ENCODE measurements around the gene GULP1. TPM values are rescaled to one million over a fixed set of nuclear protein-coding genes. Genes with fewer than 3 reads are reported as not detected.

The GULP1 gene
- total RNA-seq, 1 experiment from 2014 or later, result 76.0 TPM

GRCh38 chr2:188309364-188309763, 17.7 kb downstream of the GULP1 start:
- ChIA-PET CTCF (interaction anchor here (0.8 to 1.8 kb wide), 2 partner anchors 10 kb away, joined by 3 to 6 read pairs; no protein-coding TSS in a partner anchor), RAD21 (ENCODE audit: low non-redundant PET in 1 of 2, low total read pairs in 2 of 2, uncharacterized antibody in 2 of 2, unreplicated experiment in 2 of 2) (no interaction called here), POLR2A (interaction anchor here (0.9 kb wide), 1 partner anchor 14 kb away, joined by 3 read pairs; no protein-coding TSS in a partner anchor)
- no peaks in the 10 kb centered on the region for H4K20me1 ChIP-seq (ENCODE audit: insufficient read depth)
- DNase-seq (ENCODE audit: low read depth, low spot score) (no peak), ATAC-seq (no peak)
- BruUV-seq (replicated peaks), result no TSS peak
- no peak overlapping the region for H2AFZ ChIP-seq (ENCODE audit: low read depth, low read length, poor library complexity, severe bottlenecking)
- peaks cover 2 to 21% of the 10 kb centered on the region in 2 experiments; a peak in 2 of 4 replicates for H3K4me1 ChIP-seq (ENCODE audit: control insufficient read depth in 1 of 2, insufficient read depth in 2 of 2, low read length in 2 of 2)
- no peaks in the 10 kb centered on the region for H3K27me3 ChIP-seq (ENCODE audit: insufficient read depth, low read length)
- H3K9me2 ChIP-seq (ENCODE audit: insufficient read depth), result no peaks in the 10 kb centered on the region
- H3K4me3 ChIP-seq (replicated peaks in 1 of 2; ENCODE audit: low read depth in 1 of 2, low read length in 2 of 2), result no peak overlapping the region
- H3K27ac ChIP-seq (ENCODE audit: low read depth, low read length), result no peak overlapping the region
- peaks cover 0 to 8% of the 10 kb centered on the region in 2 experiments; a peak in 1 of 4 replicates for H3K36me3 ChIP-seq (ENCODE audit: control insufficient read depth in 1 of 2, insufficient read depth in 2 of 2, low read length in 2 of 2)
- peaks cover 98% of the 10 kb centered on the region for H3K79me2 ChIP-seq (ENCODE audit: insufficient read depth, low read length)
- H3K9me3 ChIP-seq (ENCODE audit: control insufficient read depth in 1 of 2, insufficient read depth in 1 of 2, low read depth in 1 of 2, low read length in 2 of 2), result no peaks in the 10 kb centered on the region
- intact Hi-C loops (cut with micrococcal nuclease), result no loop called here
- no peak for TF ChIP-seq ATF3 (IDR thresholded peaks at IDR 0.05)
- TF ChIP-seq EZH2phosphoT487 (IDR thresholded peaks at IDR 0.05; ENCODE audit: borderline replicate concordance), result no peak
- TF ChIP-seq EZH2 (IDR thresholded peaks at IDR 0.05), result no peak
- TF ChIP-seq CBX3 (IDR thresholded peaks at IDR 0.05; ENCODE audit: low read depth), result no peak
- no peak for TF ChIP-seq REST (IDR thresholded peaks at IDR 0.05; ENCODE audit: low read depth)
- TF ChIP-seq ZNF274 (IDR thresholded peaks at IDR 0.05; ENCODE audit: low read depth, low read length), result no peak
- H3K9ac ChIP-seq (ENCODE audit: low read length), result no peak overlapping the region
- H3K4me2 ChIP-seq (ENCODE audit: low read length), result no peak overlapping the region
